SK-N-SH (cell line): ENCODE measurements around the gene PRKG1. TPM values are rescaled to one million over a fixed set of nuclear protein-coding genes. Genes with fewer than 3 reads are reported as not detected.
A peak's percentile ranks its signal among the peaks of the same experiment; 100 is the strongest.

Experiments used
- CTCF ChIA-PET: fragments of 300-600, 350-600 bp; formaldehyde crosslinking; extraction: SDS; loops from one replicate; lab custom pipeline; 2021; lab: Yijun Ruan, JAX
- POLR2A ChIA-PET: fragments of 350-600 bp; sonication (Branson Sonifier 250); formaldehyde crosslinking; extraction: SDS; loops from one replicate; lab custom pipeline; 2020; ENCODE audit warnings: antibody characterized with exemption, inconsistent platforms; lab: Yijun Ruan, JAX
- DNase-seq: peaks from one replicate; pipeline ENCODE4 v3.0.0; 2012
- H2AFZ ChIP-seq: fragments of 200-600 bp; sonication (generic); 2 replicates; pipeline ENCODE4 v1.8.1; 2016; ENCODE audit warnings: antibody characterized with exemption, mild to moderate bottlenecking, low read depth
- H3F3A ChIP-seq: fragments of 200-600 bp; sonication (generic); replicated peaks from 2 replicates; pipeline ENCODE3; 2016; ENCODE audit warnings: antibody characterized with exemption, mild to moderate bottlenecking; ENCODE audit not compliant: insufficient read depth
- H3K27ac ChIP-seq, 2 experiments: fragments of 200-500 bp in 1 of 2; fragments of 200-600 bp in 1 of 2; sonication (Bioruptor generic) in 1 of 2; sonication (generic), shearing (Covaris generic) in 1 of 2; 2 replicates each; pipeline versions ENCODE4 v1.5.1 to v1.6.1; 2014 to 2016; ENCODE audit warnings: low read depth in 2 of 2, inconsistent platforms in 1 of 2, low read length in 1 of 2, mild to moderate bottlenecking in 1 of 2, mixed read lengths in 1 of 2
- H3K27me3 ChIP-seq: fragments of 200-600 bp; sonication (generic), shearing (Covaris generic); 2 replicates; pipeline ENCODE4 v1.6.1; 2016; ENCODE audit warnings: mixed run types; ENCODE audit not compliant: insufficient read depth
- H3K36me3 ChIP-seq, 2 experiments: fragments of 200-500 bp in 1 of 2; fragments of 200-600 bp in 1 of 2; sonication (Bioruptor generic) in 1 of 2; sonication (generic) in 1 of 2; replicated peaks in 1 of 2; 2 replicates each; pipeline versions ENCODE3 to v1.5.1; 2014 to 2016; ENCODE audit warnings: low read length in 1 of 2, mild to moderate bottlenecking in 1 of 2; ENCODE audit not compliant: insufficient read depth in 2 of 2, control insufficient read depth in 1 of 2
- H3K4me1 ChIP-seq, 2 experiments: fragments of 200-500 bp in 1 of 2; fragments of 200-600 bp in 1 of 2; sonication (Bioruptor generic) in 1 of 2; sonication (generic), shearing (Covaris generic) in 1 of 2; 2 replicates each; pipeline versions ENCODE4 v1.5.1 to v1.6.1; 2014 to 2016; ENCODE audit warnings: low read depth in 1 of 2, low read length in 1 of 2, mixed run types in 1 of 2; ENCODE audit not compliant: insufficient read depth in 2 of 2, control insufficient read depth in 1 of 2
- H3K4me2 ChIP-seq: fragments of 200-600 bp; sonication (generic), shearing (Covaris generic); 2 replicates; pipeline ENCODE4 v1.6.1; 2017; ENCODE audit warnings: mixed run types
- H3K4me3 ChIP-seq, 2 experiments: fragments of 200-500 bp in 1 of 2; fragments of 200-600 bp in 1 of 2; sonication (Bioruptor generic) in 1 of 2; sonication (generic), shearing (Covaris generic) in 1 of 2; 2 replicates each; pipeline versions ENCODE4 v1.5.1 to v1.8.1; 2014 to 2016; ENCODE audit warnings: low read depth in 2 of 2, inconsistent platforms in 1 of 2, low read length in 1 of 2, mild to moderate bottlenecking in 1 of 2, mixed read lengths in 1 of 2, moderate library complexity in 1 of 2
- H3K79me2 ChIP-seq: fragments of 200-600 bp; sonication (generic); 2 replicates; pipeline ENCODE4 v1.8.1; 2017; ENCODE audit warnings: mild to moderate bottlenecking; ENCODE audit not compliant: insufficient read depth
- H3K9ac ChIP-seq: fragments of 200-600 bp; sonication (generic); 2 replicates; pipeline ENCODE4 v1.6.1; 2017; ENCODE audit warnings: mixed run types
- H3K9me2 ChIP-seq: fragments of 200-600 bp; sonication (generic); 2 replicates; pipeline ENCODE4 v1.6.1; 2017; ENCODE audit warnings: mixed run types
- H3K9me3 ChIP-seq: fragments of 200-600 bp; sonication (generic); 2 replicates; pipeline ENCODE4 v1.6.1; 2017; ENCODE audit warnings: mixed run types, mild to moderate bottlenecking, moderate library complexity
- H4K20me1 ChIP-seq: fragments of 200-600 bp; sonication (generic); 2 replicates; pipeline ENCODE4 v1.6.1; 2017; ENCODE audit warnings: mild to moderate bottlenecking, mixed run types; ENCODE audit not compliant: insufficient read depth
- ELF1 ChIP-seq: IDR thresholded peaks from 2 replicates; pipeline ENCODE4 v1.4.0; 2012
- EP300 ChIP-seq, 2 experiments: IDR thresholded peaks; 2 replicates each; pipeline versions ENCODE4 v1.4.0 to v1.6.1; 2012; ENCODE audit warnings: borderline replicate concordance in 1 of 2, low read depth in 1 of 2, low read length in 1 of 2
- FOXJ3 ChIP-seq: sonication (generic); formaldehyde crosslinking; IDR thresholded peaks from 2 replicates; pipeline ENCODE4 v1.5.1; 2020; ENCODE audit warnings: mild to moderate bottlenecking, missing genetic modification reagents
- FOXM1 ChIP-seq: IDR thresholded peaks from 2 replicates; pipeline ENCODE4 v1.4.0; 2012; ENCODE audit warnings: low read depth, mild to moderate bottlenecking
- MXI1 ChIP-seq: IDR thresholded peaks from 2 replicates; pipeline ENCODE4 v1.6.1; 2012; ENCODE audit warnings: mild to moderate bottlenecking, low read depth, low read length, improper control_type of control experiment
- PBX3 ChIP-seq: IDR thresholded peaks from 2 replicates; pipeline ENCODE4; 2012
- RAD21 ChIP-seq: IDR thresholded peaks from 2 replicates; pipeline ENCODE4 v1.6.1; 2012; ENCODE audit warnings: mild to moderate bottlenecking, low read length
- RCOR1 ChIP-seq: fragments of 150-350 bp; IDR thresholded peaks from 2 replicates; pipeline ENCODE4 v1.6.1; 2017; ENCODE audit warnings: antibody characterized with exemption, low read length
- REST ChIP-seq: IDR thresholded peaks from 2 replicates; pipeline ENCODE4 v1.6.1; 2012; ENCODE audit warnings: mild to moderate bottlenecking, low read depth, low read length, moderate library complexity
- TEAD4 ChIP-seq: IDR thresholded peaks from 2 replicates; pipeline ENCODE4 v1.4.0; 2012; ENCODE audit warnings: mild to moderate bottlenecking, borderline replicate concordance; ENCODE audit not compliant: insufficient read depth
- YY1 ChIP-seq: IDR thresholded peaks from 2 replicates; pipeline ENCODE4 v1.4.0; 2012; ENCODE audit warnings: low read depth, mild to moderate bottlenecking
- ZBTB33 ChIP-seq: IDR thresholded peaks from 2 replicates; pipeline ENCODE4 v1.4.0; 2012; ENCODE audit warnings: low read depth, borderline replicate concordance
- WGBS: methylation state at CpG from one replicate; pipeline ENCODE4 v1.1.6; 2017; ENCODE audit warnings: low lambda C conversion rate; 5-methylcytosine and 5-hydroxymethylcytosine counted together
- polyA plus RNA-seq, 3 experiments: library from polyadenylated mRNA; depleted of rRNA; stranded (reverse); fragments of >200 nt; gene quantifications; 2 replicates each; pipeline ENCODE4 v1.2.3, GENCODE V29; 2012
- TF ChIP-seq, protein P1 (sequence below): IDR thresholded peaks from 2 replicates; pipeline ENCODE4 v1.4.0; 2012; ENCODE audit warnings: low read depth

The PRKG1 gene
- polyA plus RNA-seq, 1 of the 3 experiments (the other 2 are of a cell fraction) = 4.1 TPM

- TF ChIP-seq, protein P1, sequence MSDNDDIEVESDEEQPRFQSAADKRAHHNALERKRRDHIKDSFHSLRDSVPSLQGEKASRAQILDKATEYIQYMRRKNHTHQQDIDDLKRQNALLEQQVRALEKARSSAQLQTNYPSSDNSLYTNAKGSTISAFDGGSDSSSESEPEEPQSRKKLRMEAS = no peak
- TF ChIP-seq TEAD4 = no peak
- no peak for TF ChIP-seq FOXJ3 (CRISPR knock-in tag)
- TF ChIP-seq PBX3 = no peak
- no peak for TF ChIP-seq RCOR1
- TF ChIP-seq ELF1 = no peak
- no peak for TF ChIP-seq MXI1
- no peak for TF ChIP-seq EP300 (IDR thresholded peaks at IDR 0.05; ENCODE audit: borderline replicate concordance in 1 of 2, low read depth in 1 of 2, low read length in 1 of 2)
- TF ChIP-seq FOXM1 = no peak
- no peak for TF ChIP-seq YY1
- TF ChIP-seq ZBTB33 = no peak
- no peak for TF ChIP-seq RAD21
- TF ChIP-seq REST = no peak
- DNase-seq = no peak
- Histone ChIP-seq H3K9me3 (no peaks in the 10 kb centered on the region), H3K36me3 (no peaks in the 10 kb centered on the region), H3K79me2 (no peaks in the 10 kb centered on the region), H3K9me2 (no peaks in the 10 kb centered on the region), H3K27me3 (no peaks in the 10 kb centered on the region), H2AFZ (no peak overlapping the region), H3F3A (no peaks in the 10 kb centered on the region), H3K4me1 (peaks cover 4 to 9% of the 10 kb centered on the region in 2 experiments; a peak in 3 of 4 replicates), H3K4me2 (no peak overlapping the region), H3K9ac (no peak overlapping the region), H4K20me1 (no peaks in the 10 kb centered on the region), H3K27ac (peak overlapping the region in 1 of 2 experiments; percentile 9; a peak in 2 of 4 replicates), H3K4me3 (no peak overlapping the region)
- POLR2A ChIA-PET = no interaction called here
- CTCF ChIA-PET = interaction anchor here (0.9 to 1.7 kb wide), 3 partner anchors 8 to 333 kb away, joined by 3 to 5 read pairs (median 3); no protein-coding TSS in a partner anchor
- 81% methylated on average over 3 of the region's 3 CpGs for WGBS
Measured at GRCh38 chr10:51397244-51397643, 323.0 kb downstream of the PRKG1 start.
